MG63 (cell line): ENCODE data around the gene CERCAM. TPM values are rescaled to one million over a fixed set of nuclear protein-coding genes. Genes with fewer than 3 reads are reported as not detected.
A peak's percentile ranks its signal among the peaks of the same experiment; 100 is the strongest.

Experiments
- DNase-seq: peaks from one replicate; pipeline ENCODE4 v3.0.0-alpha.2; 2020
- H3K27me3 ChIP-seq: fragments of 250-450 bp; sonication (Bioruptor Pico); 2 replicates; pipeline ENCODE4 v1.5.1; 2020; ENCODE audit warnings: mild to moderate bottlenecking, moderate library complexity
- H3K36me3 ChIP-seq: fragments of 250-450 bp; sonication (Bioruptor Pico); 2 replicates; pipeline ENCODE4 v1.5.1; 2020; ENCODE audit warnings: mild to moderate bottlenecking, moderate library complexity
- H3K4me3 ChIP-seq: fragments of 250-450 bp; sonication (Bioruptor Pico); 2 replicates; pipeline ENCODE4 v1.5.1; 2020; ENCODE audit warnings: mild to moderate bottlenecking, moderate library complexity
- H3K9me3 ChIP-seq: fragments of 250-450 bp; sonication (Bioruptor Pico); 2 replicates; pipeline ENCODE4 v1.5.1; 2020; ENCODE audit warnings: mild to moderate bottlenecking, moderate library complexity
- total RNA-seq: library from RNA; depleted of rRNA; stranded (reverse); fragments of >200 nt; shearing (Covaris generic); gene quantifications from 2 replicates; pipeline ENCODE4 v1.2.3, GENCODE V29; 2014; ENCODE audit warnings: low replicate concordance; rRNA removed

The CERCAM gene
- total RNA-seq, result 8.9 and 10.4 TPM in 2 replicates

DNA sequence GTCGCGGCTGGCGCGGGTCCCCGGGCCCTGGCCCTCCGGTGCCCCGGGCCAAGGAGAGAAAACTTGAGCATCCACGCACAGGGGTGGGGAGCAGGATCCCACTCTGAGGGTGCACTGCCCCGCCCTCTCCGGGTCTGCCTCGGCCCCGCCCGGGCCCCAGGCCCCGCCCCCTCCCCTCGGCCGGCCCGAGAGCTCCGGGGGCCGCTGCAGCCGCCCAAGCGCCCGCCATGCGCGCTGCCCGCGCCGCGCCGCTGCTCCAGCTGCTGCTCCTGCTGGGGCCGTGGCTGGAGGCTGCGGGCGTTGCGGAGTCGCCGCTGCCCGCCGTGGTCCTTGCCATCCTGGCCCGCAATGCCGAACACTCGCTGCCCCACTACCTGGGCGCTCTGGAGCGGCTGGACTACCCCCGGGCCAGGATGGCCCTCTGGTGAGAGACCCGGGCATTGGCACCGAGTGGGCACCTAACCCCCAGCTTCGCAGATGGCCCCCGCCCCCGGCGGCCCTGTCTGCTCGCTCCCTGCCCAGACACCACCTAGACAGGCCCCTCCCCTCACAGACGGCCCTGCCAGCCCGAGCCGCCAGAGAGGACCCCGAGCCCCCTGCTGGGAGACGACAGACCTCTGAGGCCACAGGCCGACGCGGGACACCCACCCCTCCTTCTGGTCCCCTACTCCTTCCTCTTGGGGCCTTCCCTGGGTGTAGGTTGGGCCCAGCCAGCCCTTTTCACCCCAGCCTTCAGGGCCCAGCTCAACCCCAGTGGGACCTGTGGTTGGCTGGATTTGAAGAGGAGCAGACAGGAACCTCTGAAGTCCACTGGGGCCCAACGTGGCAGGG is at the start of gene CERCAM:
CERCAM (plus strand) TSS at position 207 of the 831 bp plus-strand sequence; CDS start at position 228, 21 bp downstream.
- no peaks in the 10 kb centered on the region for H3K9me3 ChIP-seq
- peak; percentile 65 for DNase-seq
- no peaks in the 10 kb centered on the region for H3K27me3 ChIP-seq
- H3K36me3 ChIP-seq, result no peaks in the 10 kb centered on the region
- peak within 1 kb of the TSS; percentile 59 for H3K4me3 ChIP-seq

DNA sequence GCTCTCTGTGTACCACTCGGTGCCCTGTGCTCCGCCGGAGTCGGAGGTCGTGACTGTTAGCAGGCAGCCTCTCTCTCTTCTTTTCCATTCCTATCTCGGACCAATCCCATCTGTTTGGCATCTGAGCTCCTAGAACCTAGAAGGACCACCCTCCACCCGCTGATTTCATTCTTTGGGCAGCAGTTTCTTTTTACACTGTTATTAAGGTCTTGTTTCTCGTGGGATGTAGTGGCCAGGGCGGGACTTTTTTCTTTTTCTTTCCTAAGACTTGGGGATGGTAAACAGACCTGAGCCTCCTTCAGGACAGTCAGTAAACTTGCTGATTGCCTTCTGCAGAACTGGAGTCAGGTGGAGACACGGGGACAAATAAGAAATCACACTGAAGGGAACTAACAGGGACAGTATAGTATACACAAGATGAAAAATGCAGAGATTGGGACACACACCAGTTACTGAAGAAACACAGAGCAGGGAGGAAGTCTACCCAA is 49.0 kb upstream of the CERCAM start:
- Histone ChIP-seq H3K4me3 (peak overlapping the region; percentile 72), H3K27me3 (no peaks in the 10 kb centered on the region), H3K9me3 (no peaks in the 10 kb centered on the region), H3K36me3 (peaks cover 11% of the 10 kb centered on the region)
- DNase-seq, result no peak

DNA sequence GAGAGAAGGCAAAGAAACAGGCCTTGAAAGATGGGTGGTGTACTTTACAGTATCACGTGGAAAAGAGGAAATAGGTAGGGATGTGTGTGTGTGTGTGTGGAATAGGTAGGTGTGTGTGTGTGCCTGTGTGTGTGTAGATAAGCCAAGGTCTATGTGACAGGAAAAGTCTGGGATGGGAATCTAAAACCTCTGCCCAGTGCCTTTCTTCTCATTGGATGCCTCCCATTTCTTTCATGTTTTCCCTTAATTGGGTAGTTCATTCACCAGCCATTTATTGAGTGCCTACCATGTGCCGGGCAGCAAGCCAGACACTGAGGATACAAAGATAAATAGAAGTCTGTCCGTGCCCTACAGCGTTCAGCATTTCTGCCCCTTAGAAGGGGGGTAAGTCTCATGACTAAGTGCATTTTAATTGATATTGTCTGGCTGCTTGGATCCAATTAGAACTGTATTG is 48.4 kb upstream of the CERCAM start:
- Histone ChIP-seq H3K36me3 (peaks cover 11% of the 10 kb centered on the region), H3K4me3 (peak overlapping the region; percentile 72), H3K27me3 (no peaks in the 10 kb centered on the region), H3K9me3 (no peaks in the 10 kb centered on the region)
- no peak for DNase-seq

- no peak overlapping the region; the same call in 1 of the 2 replicates for H3K4me3 ChIP-seq
- no peaks in the 10 kb centered on the region for H3K27me3 ChIP-seq
- peaks cover 13% of the 10 kb centered on the region for H3K36me3 ChIP-seq
- DNase-seq, result no peak
- H3K9me3 ChIP-seq, result no peaks in the 10 kb centered on the region
Measured at GRCh38 chr9:128372784-128373183, 47.9 kb upstream of the CERCAM start.

GRCh38 chr9:128374221-128374675 is 46.4 kb upstream of the CERCAM start:
- Histone ChIP-seq H3K36me3 (peaks cover 16% of the 10 kb centered on the region), H3K9me3 (no peaks in the 10 kb centered on the region), H3K27me3 (no peaks in the 10 kb centered on the region), H3K4me3 (no peak overlapping the region)
- no peak for DNase-seq

DNA sequence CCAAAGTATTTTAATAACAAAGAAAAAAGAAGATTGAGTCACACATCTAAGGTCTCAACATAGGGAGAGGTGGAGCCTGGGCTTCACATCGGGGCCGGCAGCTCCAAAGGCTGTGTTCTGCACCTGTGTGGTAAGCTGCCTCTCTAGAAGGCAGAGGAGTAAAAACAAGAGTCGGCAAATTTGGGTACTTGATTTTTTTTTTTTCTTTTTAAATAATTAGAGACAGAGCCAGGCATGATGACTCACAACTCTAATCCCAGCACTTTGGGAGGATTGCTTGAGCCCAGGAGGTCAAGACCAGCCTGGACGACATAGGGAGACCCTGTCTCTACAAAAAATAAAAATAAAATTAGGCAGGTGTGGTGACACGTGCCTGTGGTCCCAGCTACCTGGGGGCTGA is 44.8 kb upstream of the CERCAM start:
- H3K4me3 ChIP-seq, result no peak overlapping the region
- H3K36me3 ChIP-seq, result peaks cover 16% of the 10 kb centered on the region
- H3K27me3 ChIP-seq, result no peaks in the 10 kb centered on the region
- DNase-seq, result no peak
- no peaks in the 10 kb centered on the region for H3K9me3 ChIP-seq

GRCh38 chr9:128382261-128382660 is 38.4 kb upstream of the CERCAM start:
- Histone ChIP-seq H3K36me3 (peaks cover 13% of the 10 kb centered on the region), H3K27me3 (no peaks in the 10 kb centered on the region), H3K9me3 (no peaks in the 10 kb centered on the region), H3K4me3 (no peak overlapping the region)
- DNase-seq, result peak; percentile 15

DNA sequence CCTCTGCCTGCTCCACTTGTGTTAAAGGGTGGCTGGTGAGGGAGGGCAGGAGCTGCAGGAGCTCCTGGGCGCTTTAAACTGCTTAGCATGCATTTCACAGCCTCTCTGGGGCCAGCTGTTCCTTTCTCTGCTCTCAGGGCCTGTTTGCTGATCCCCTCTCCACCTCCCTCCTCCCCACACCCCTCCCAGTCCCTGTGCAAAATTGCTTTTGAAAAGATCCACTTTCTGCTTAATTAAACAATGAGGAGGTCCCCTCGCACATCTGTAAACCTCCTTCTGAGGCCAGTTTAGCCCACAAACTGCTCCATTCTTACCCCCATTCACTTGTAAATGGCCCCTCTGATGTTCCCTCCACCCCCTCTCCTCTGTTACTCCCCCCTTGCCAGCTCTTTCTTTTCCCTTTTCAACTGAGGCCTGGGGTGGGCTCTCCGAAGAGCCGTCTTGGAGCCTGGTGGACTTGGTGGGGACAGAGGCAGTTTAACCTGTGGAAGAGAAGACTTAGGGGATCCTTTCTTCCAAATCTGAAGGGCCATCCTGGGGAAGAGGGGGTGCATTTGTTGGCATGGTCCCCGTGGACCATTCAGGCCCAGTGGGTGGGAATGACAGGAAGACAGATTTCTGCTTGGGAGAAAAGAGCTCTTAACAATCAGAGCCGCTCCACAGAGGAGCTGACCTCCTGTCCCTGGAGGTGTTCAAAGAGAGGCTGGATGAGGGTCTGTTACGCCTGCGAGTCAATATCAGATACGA is 37.5 kb upstream of the CERCAM start:
- H3K36me3 ChIP-seq, result peaks cover 8% of the 10 kb centered on the region
- H3K4me3 ChIP-seq, result no peak overlapping the region
- DNase-seq, result no peak
- no peaks in the 10 kb centered on the region for H3K27me3 ChIP-seq
- H3K9me3 ChIP-seq, result no peaks in the 10 kb centered on the region

DNA sequence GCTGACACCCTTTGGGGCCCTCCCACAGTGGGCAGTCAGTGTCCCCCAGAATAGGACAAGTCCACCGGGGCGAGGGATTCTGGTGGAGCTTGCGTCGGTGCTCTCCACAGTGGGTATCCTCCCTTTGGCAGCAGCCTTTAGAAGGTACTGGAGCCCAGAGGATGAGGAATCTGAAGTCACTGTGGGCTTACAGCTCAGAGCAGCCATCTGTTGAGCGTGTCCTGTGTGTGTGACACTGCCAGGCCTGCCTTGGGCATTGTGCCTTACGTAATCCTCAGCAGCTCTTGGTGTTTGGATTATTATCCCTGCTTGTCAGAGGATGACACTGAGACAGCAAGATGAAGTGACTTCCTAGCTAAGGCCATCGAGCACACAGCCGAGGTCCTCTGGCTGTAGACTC is 36.9 kb upstream of the CERCAM start:
- no peaks in the 10 kb centered on the region for H3K9me3 ChIP-seq
- peaks cover 12% of the 10 kb centered on the region for H3K36me3 ChIP-seq
- DNase-seq, result no peak
- no peaks in the 10 kb centered on the region for H3K27me3 ChIP-seq
- H3K4me3 ChIP-seq, result no peak overlapping the region

DNA sequence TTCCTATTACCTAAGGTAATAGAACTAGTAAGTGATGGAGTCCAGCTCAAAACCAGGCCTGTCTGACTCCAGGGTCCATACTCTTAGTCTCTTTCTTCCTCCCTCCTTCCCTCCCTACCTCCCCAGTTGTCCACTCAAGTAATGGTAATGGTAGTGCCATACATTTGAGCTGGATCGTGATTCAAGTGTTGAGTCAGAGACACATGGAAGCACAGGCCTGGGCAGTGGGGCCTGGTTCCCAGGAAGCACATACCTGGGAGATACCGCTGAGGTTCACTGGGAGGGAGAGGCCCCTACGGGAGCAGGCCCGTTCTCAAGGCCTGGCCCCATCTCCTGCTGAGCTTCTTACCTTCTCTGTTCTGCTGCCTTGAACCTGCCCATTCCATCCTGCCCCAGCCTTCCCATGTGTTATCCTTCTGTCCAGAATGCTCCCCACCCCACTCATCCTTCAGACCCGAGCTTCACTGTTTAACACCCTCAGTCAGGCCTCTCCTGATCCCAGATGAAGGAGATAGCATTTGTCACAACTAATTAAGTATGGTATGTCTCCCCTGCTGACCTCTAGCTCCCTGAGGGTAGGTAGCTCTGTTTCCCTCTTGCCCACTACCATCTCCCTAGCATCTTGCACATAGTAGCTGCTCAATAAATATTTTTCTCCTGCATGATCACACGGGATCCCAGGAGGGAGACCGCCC is 35.7 kb upstream of the CERCAM start:
- Histone ChIP-seq H3K36me3 (peaks cover 12% of the 10 kb centered on the region), H3K27me3 (no peaks in the 10 kb centered on the region), H3K9me3 (no peaks in the 10 kb centered on the region), H3K4me3 (no peak overlapping the region)
- no peak for DNase-seq

DNA sequence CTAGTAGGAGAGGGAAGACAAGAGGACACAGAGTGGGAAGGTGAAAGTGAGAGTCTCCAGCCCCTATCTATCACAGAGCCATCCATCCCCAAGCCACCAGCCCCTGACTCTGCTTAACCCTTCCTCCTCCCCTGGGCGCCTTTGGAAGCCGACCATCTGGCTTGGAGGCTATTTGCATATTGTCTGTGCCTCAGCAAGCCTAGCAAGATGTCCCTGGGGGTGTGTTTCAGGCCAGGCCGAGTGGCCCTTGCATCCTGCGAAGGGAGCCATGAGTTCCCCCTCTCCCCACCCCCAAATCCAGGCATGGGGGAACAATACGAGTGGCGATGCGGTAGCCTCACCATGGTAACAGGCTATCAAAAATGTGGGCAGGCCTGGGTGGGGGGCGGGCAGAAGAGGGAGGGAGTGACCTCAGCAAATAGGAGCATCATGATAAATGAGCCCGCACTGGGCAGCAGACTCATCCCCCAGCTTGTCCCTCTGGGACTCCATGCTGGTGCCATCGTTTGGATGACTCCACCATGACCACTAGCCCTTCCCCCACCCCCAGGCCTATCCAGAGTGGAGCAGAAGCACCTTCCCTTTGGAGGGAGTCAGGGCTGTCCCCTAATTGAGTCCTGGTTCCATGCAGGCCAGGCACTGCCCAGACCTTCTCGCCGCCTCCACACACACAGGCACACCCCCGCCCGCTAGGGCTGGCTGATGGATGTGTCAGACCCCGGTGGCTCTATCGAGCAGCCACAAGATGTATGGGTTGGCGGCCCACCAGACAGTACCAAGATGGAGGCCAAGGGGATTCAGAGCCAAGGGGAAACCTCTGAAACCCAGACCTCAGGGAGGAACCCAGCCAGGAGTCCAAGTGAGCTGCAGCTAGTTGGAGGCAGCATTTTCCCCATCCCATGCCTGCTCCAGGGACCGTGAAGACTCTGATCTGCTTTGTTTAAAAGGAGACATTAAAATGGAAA is 34.9 kb upstream of the CERCAM start:
- peaks cover 12% of the 10 kb centered on the region for H3K36me3 ChIP-seq
- DNase-seq, result no peak
- H3K9me3 ChIP-seq, result no peaks in the 10 kb centered on the region
- H3K4me3 ChIP-seq, result no peak overlapping the region
- no peaks in the 10 kb centered on the region for H3K27me3 ChIP-seq

GRCh38 chr9:128388150-128388549 is 32.5 kb upstream of the CERCAM start:
- no peaks in the 10 kb centered on the region for H3K9me3 ChIP-seq
- no peak for DNase-seq
- no peaks in the 10 kb centered on the region for H3K27me3 ChIP-seq
- H3K4me3 ChIP-seq, result no peak overlapping the region
- H3K36me3 ChIP-seq, result peaks cover 4% of the 10 kb centered on the region; the same call in 1 of the 2 replicates

- H3K36me3 ChIP-seq, result peaks cover 4% of the 10 kb centered on the region; the same call in 1 of the 2 replicates
- DNase-seq, result no peak
- H3K27me3 ChIP-seq, result no peaks in the 10 kb centered on the region
Measured at GRCh38 chr9:128389395-128390149, 31.1 kb upstream of the CERCAM start.

GRCh38 chr9:128390150-128390812 is 30.4 kb upstream of the CERCAM start:
- no peak overlapping the region for H3K4me3 ChIP-seq
- H3K27me3 ChIP-seq, result no peaks in the 10 kb centered on the region
- DNase-seq, result no peak
- peaks cover 4% of the 10 kb centered on the region; the same call in 1 of the 2 replicates for H3K36me3 ChIP-seq
- no peaks in the 10 kb centered on the region for H3K9me3 ChIP-seq

More at GRCh38 chr9:128389395-128390149, 31.1 kb upstream of the CERCAM start:
- Histone ChIP-seq H3K4me3 (no peak overlapping the region), H3K9me3 (no peaks in the 10 kb centered on the region)
